CD4-positive, alpha-beta T cell treated with Interleukin-21 for 1 hour (primary cell): ENCODE results near the gene DMKN.

Source experiments
- DNase-seq: peaks from one replicate; pipeline ENCODE4 v3.0.0-alpha.2; 2020

The DMKN gene

GRCh38 chr19:35546532-35546931 lies 33.1 kb upstream of the DMKN start:
- no peak for DNase-seq

GRCh38 chr19:35545855-35546381 lies 32.5 kb upstream of the DMKN start:
- peak; percentile 54 for DNase-seq

GRCh38 chr19:35545001-35545854 lies 31.8 kb upstream of the DMKN start, which contains the start of gene TMEM147:
TMEM147 (plus strand) TSS chr19:35545626; CDS start chr19:35545740, 114 bp downstream.
- peak; percentile 83 for DNase-seq

GRCh38 chr19:35544110-35544802 lies 30.8 kb upstream of the DMKN start:
- no peak for DNase-seq

GRCh38 chr19:35543280-35544109 lies 30.0 kb upstream of the DMKN start:
- no peak for DNase-seq

- DNase-seq = no peak
Observed at GRCh38 chr19:35542209-35542608, 28.8 kb upstream of the DMKN start.

- no peak for DNase-seq
Observed at GRCh38 chr19:35540356-35540927, 27.0 kb upstream of the DMKN start.

GRCh38 chr19:35539850-35540249 lies 26.4 kb upstream of the DMKN start:
- DNase-seq = no peak

GRCh38 chr19:35539314-35539713 lies 25.9 kb upstream of the DMKN start:
- no peak for DNase-seq

- DNase-seq = no peak
Observed at GRCh38 chr19:35534803-35535480, 21.5 kb upstream of the DMKN start.

GRCh38 chr19:35533822-35534392 lies 20.5 kb upstream of the DMKN start:
- DNase-seq = peak; percentile 52

GRCh38 chr19:35533201-35533821 lies 19.9 kb upstream of the DMKN start, which contains the start of gene GAPDHS:
GAPDHS (plus strand) TSS chr19:35533456; CDS start chr19:35533528, 72 bp downstream.
- DNase-seq = no peak

- no peak for DNase-seq
Observed at GRCh38 chr19:35531291-35531690, 17.8 kb upstream of the DMKN start.

- no peak for DNase-seq
Observed at GRCh38 chr19:35529241-35530218, 16.1 kb upstream of the DMKN start.

- DNase-seq = no peak
Observed at GRCh38 chr19:35528218-35529038, 15.0 kb upstream of the DMKN start, which contains the start of gene SBSN. SBSN (minus strand) TSS chr19:35528311; CDS start chr19:35528281, 30 bp downstream.

GRCh38 chr19:35525873-35526272 lies 12.4 kb upstream of the DMKN start:
- DNase-seq = no peak

- DNase-seq = no peak
Observed at GRCh38 chr19:35524181-35524837, 10.9 kb upstream of the DMKN start.

GRCh38 chr19:35522745-35523327 lies 9.4 kb upstream of the DMKN start:
- DNase-seq = no peak
